ENCODE results near the gene NTRK3. TPM values are rescaled to one million over a fixed set of nuclear protein-coding genes. Genes with fewer than 3 reads are reported as not detected.

NTRK3 gene
- total RNA-seq (1 to 10 TPM in 9 of 10 donors, under 1 TPM in 1; 0.45 to 4.6 (median 2.3) TPM), polyA plus RNA-seq (1 to 10 TPM; 1.2 to 5.6 TPM)
- long read RNA-seq, donor 1, partial matches to known transcripts = 0 of 2 reads
- long read RNA-seq, donor 1, other reads (novel, unspliced or antisense) = 2 of 2 reads
- long read RNA-seq, donor 2, partial matches to known transcripts = 1 of 2 reads
- long read RNA-seq, donor 2, other reads (novel, unspliced or antisense) = 1 of 2 reads
- long read RNA-seq, donor 3, partial matches to known transcripts = 0 of 2 reads
- long read RNA-seq, donor 3, other reads (novel, unspliced or antisense) = 1 of 2 reads

DNA sequence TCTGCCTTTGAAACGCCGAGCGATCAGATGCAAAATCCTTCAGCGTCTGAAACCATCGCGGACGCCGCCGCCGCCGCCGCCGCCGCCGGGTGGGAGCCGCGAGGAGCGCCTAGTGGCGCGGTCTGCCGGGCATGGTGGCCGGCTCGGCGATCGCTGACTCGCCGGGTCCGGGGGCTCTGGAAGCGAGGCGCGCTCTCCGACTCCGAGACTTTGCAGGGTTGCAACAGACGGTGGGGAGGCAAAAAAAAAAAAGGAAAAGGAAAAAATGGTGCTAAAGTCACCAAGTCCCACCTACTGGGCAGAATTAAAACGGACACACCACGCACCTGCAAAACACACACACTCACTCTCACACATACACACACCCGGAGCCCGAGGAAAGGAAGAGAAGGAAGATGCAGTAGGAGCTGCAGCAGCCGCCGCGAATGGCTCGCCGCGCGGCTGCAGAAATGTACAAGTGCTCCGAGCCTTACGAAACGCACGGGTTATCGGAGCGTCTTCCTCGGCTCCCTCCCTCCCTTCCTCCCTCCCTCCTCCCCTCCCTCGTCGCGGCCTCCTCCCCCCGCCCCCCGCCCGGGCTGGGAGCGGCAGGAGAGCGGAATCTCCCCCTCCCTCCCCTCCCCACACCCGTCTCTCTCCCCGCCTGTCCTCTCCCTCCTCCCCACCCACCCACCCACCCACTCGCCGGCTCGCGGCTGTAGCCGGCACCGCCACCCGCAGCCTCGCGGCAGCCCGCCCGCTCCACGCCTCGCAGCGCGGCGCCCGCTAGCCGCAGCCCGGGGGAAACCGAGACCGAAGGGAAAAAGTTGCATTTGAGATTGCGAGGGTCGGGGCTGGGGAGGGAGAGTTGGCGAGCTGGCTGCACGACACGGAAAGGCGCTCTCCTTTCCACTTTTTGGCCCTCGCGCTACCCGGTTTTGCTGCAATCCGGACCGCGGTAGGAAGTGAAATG is at the start of gene NTRK3:
Gene NTRK3 (minus strand): TSS at position 461 of the 952 bp plus-strand sequence. CDS start 586 bp downstream, outside the sequence.
- TF ChIP-seq, protein P1, sequence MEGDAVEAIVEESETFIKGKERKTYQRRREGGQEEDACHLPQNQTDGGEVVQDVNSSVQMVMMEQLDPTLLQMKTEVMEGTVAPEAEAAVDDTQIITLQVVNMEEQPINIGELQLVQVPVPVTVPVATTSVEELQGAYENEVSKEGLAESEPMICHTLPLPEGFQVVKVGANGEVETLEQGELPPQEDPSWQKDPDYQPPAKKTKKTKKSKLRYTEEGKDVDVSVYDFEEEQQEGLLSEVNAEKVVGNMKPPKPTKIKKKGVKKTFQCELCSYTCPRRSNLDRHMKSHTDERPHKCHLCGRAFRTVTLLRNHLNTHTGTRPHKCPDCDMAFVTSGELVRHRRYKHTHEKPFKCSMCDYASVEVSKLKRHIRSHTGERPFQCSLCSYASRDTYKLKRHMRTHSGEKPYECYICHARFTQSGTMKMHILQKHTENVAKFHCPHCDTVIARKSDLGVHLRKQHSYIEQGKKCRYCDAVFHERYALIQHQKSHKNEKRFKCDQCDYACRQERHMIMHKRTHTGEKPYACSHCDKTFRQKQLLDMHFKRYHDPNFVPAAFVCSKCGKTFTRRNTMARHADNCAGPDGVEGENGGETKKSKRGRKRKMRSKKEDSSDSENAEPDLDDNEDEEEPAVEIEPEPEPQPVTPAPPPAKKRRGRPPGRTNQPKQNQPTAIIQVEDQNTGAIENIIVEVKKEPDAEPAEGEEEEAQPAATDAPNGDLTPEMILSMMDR (IDR thresholded peaks at IDR 0.05) = no peak
- DNase-seq (no peak), ATAC-seq (peak in 4 of 8 donors; percentile 8 to 43 (median 28))
- H3K9me3 ChIP-seq = no peaks in the 10 kb centered on the region
- intact Hi-C loops (cut with DNase I) = loop anchor here in 1 of 10 donors (5.0 kb wide), 1 partner anchor 196 kb away; no protein-coding TSS in a partner anchor
- peak within 1 kb of the TSS; percentile 41 to 58 (median 50) for H3K4me3 ChIP-seq
- peaks cover 4 to 79% (median 65%) of the 10 kb centered on the region in 7 donors for H3K27me3 ChIP-seq
- 1% methylated on average over 78 to 95 of the region's 95 CpGs for WGBS, 2 donors
- H3K27ac ChIP-seq = peak within 1 kb of the TSS in 1 of 10 donors; percentile 14
- no peaks in the 10 kb centered on the region for H3K36me3 ChIP-seq
- H3K4me1 ChIP-seq = peaks cover 0 to 29% (median 14%) of the 10 kb centered on the region in 9 donors

DNA sequence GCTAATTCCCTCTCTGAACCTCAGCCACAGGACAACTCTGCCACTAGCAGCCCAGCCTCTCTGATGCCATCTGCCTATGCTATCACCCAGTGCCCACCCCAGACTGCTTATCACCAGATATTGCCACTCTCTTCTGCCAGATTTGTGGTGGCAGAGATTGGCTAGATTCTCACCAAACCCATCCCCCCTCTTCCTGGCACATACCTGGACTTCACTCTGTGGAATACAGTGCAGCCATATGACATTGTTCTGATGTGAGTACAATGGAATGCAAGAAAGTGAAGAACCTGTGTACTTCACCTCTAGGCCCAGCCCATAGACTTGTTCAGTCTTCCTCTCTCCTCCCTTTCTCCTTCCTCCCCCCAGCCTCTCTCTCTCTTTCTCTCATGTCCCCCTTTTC is 46.9 kb upstream of the NTRK3 start:
- intact Hi-C loops (cut with DNase I) = no loop called here
- DNase-seq (no peak), ATAC-seq (no peak)
- H3K4me1 ChIP-seq = no peaks in the 10 kb centered on the region
- H3K27me3 ChIP-seq = peaks cover 0 to 35% (median 13%) of the 10 kb centered on the region in 7 donors
- H3K27ac ChIP-seq = no peak overlapping the region
- TF ChIP-seq, protein P1 (IDR thresholded peaks at IDR 0.05) = no peak
- H3K4me3 ChIP-seq = no peak overlapping the region
- H3K36me3 ChIP-seq = no peaks in the 10 kb centered on the region
- no peaks in the 10 kb centered on the region for H3K9me3 ChIP-seq

DNA sequence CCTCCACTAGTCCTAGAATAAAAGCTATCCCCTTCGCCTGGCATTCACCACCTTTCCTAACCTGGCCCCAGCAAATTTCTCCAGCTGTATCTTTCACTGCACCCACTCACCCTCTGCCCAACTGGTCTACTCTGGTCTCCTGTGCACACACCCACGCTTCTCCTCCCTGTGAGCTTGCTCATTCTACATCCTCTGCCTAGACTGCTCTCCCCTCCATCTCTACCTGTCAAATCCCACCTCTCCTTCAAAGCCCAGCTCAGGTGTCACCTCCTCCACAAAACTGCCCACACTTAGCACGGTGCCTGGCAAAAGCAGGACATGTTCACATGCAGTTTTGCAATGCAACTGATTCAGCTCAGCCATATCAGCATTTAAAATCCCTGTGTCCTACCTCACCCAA is 45.8 kb upstream of the NTRK3 start:
- H3K27ac ChIP-seq = no peak overlapping the region
- H3K36me3 ChIP-seq = no peaks in the 10 kb centered on the region
- peaks cover 0 to 34% (median 13%) of the 10 kb centered on the region in 7 donors for H3K27me3 ChIP-seq
- 71 to 76% methylated on average over 3 of the region's 3 CpGs for whole genome bisulfite sequencing, 2 donors
- no peak overlapping the region for H3K4me3 ChIP-seq
- H3K9me3 ChIP-seq = no peaks in the 10 kb centered on the region
- ATAC-seq (no peak), DNase-seq (no peak)
- intact Hi-C loops (cut with DNase I) = no loop called here
- TF ChIP-seq, protein P1 (IDR thresholded peaks at IDR 0.05) = no peak
- no peaks in the 10 kb centered on the region for H3K4me1 ChIP-seq

DNA sequence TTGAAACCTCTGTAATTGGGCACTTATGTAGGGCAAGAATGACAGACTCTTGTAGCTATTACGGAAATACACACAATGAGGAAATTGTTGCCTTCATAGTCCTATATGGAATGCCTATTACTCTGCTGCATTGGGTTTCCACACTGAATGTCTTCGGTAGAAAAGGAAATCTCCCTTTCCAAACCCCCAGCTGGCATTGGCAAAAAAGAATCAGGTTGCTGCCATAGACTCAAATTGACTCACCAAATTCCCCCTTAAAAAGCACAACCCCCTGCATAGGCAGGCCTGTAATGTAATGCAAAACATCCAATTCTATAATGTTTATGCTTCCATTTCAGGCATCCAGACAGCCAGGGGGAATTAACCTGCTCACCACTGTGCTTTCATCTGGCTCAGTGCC is 44.8 kb upstream of the NTRK3 start:
- WGBS, 2 donors = 67% methylated on average over 2 of the region's 2 CpGs
- intact Hi-C loops (cut with DNase I) = no loop called here
- no peak for ATAC-seq
- peaks cover 0 to 29% (median 13%) of the 10 kb centered on the region in 7 donors for H3K27me3 ChIP-seq
- no peaks in the 10 kb centered on the region for H3K9me3 ChIP-seq
- TF ChIP-seq, protein P1 (IDR thresholded peaks at IDR 0.05) = no peak
- no peak overlapping the region for H3K4me3 ChIP-seq
- DNase-seq = no peak
- H3K4me1 ChIP-seq = no peaks in the 10 kb centered on the region
- H3K27ac ChIP-seq = no peak overlapping the region
- H3K36me3 ChIP-seq = no peaks in the 10 kb centered on the region
